ENCODE results near the gene ZFAND3.

ZFAND3 gene

DNA sequence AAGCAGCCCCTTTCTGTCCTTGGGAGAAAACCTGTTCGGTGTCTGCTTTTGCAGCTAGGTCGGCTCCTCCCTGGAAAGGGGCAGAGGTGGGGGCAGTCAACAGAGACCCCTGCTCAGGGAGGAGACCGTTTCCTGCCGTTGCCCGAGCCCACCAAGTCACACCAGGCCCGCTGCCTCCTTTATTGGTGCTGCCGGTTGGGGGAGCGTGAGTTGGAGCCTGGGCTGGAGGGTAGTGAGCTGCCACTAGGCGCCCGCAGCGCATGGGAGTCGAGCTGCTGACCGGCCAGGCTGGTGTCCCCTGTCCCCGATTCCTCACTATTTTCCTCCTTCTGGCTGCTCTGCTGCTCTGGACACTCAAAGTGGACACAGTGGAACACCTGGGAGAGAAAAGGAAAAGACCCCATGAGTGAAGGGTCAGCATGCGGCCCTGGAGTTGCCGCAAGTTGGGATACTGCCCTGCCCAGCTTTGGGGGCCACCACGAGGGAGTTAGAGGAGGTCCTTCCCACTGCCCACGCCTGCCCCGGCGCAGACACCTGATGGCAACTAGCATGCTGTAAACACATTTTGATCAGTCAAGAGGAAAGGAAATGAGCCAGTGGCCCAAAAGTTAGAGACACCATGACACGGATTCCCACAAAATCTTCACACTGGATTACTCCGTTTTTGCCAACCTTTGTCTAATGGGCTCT, 355.4 kb downstream of the ZFAND3 start:
- DNase-seq = no peak

DNA sequence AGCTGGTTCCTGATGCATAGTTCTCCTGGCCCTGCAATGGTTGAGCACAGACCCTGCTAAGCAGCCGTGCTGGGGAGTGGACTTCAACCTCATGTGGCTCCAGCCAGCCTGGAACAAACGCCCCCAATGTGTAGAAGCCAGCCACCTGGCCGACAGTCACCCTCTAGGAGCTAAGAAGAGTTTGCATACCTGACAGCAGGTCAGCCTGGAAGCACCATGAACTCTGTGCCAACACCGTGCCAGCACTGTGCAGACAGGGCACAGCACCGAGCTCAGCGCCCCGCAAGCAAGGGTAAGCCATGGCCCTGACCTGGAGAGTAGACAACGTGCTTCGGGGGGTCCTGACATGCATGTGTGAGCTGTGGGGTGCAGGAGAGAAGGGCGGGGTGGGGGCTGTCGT, 356.3 kb downstream of the ZFAND3 start:
- no peak for DNase-seq

- no peak for DNase-seq
Measured at GRCh38 chr6:38176797-38177751, 357.5 kb downstream of the ZFAND3 start.

DNA sequence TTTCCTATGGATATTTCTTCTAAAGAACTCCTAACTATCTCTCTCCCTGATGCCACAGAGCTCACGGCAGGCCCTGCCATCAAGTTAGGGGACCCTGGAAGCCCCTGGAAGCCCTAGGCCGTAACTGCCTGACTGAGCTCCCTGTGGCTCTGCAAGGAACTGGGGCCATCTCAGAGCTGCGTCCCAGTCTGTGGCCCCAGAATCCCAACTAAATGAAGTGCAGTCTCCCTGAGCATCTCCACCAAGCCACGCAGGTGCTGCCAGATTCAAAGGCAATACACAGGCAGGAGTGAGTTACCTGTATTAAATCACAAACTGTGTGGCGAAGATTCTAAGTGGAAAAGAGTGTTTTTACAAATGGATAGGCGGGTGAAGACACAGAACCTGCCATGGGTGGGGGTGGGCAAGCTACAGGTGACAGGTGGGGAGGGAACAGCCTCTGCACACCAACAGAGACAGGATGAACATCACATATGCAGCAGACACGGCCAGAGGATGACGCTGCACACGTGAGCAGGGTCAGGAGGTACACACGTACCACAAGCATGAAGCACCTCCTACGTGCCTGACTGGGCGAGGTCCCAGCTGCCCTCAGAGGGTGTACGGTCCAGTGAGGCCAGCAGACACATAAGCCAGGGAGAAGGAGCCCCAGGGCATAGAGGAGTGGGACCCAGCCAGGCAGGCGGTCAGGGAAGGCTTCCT, 358.5 kb downstream of the ZFAND3 start:
- DNase-seq = no peak

DNA sequence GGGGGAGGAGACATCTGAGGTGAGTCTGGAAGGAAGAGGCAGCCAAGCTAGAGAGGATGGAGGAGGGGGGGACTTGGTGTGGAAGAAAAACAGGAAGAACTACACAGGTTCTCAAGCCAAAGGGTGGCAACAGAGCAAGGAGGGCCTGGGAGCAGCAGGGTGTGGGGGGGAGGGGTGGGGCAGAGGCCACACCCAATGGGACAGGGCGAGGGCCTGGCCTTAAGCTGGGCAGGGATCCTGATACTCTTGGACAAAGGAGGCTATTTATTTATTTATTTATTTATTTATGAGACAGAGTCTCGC, 359.0 kb downstream of the ZFAND3 start:
- no peak for DNase-seq

DNA sequence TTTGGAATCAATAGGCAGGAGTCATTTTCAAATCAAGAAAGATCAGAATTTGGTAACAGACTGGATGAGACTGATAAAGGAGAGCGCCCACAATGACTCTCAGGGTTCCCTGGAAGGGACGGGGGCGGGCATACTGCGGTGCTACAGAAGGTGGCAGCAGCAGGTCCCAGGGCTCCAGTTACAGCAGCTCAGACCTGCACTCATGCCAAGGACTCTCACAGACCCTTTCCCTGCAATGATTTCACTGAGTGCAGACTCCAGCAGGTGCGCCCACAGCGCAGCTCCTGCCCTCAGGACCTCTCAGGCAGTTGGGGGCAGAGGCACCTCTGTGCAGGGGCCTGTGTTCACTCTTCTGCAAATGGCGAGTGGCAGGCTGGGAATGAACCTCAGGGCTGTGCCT, 359.8 kb downstream of the ZFAND3 start:
- DNase-seq = no peak

DNA sequence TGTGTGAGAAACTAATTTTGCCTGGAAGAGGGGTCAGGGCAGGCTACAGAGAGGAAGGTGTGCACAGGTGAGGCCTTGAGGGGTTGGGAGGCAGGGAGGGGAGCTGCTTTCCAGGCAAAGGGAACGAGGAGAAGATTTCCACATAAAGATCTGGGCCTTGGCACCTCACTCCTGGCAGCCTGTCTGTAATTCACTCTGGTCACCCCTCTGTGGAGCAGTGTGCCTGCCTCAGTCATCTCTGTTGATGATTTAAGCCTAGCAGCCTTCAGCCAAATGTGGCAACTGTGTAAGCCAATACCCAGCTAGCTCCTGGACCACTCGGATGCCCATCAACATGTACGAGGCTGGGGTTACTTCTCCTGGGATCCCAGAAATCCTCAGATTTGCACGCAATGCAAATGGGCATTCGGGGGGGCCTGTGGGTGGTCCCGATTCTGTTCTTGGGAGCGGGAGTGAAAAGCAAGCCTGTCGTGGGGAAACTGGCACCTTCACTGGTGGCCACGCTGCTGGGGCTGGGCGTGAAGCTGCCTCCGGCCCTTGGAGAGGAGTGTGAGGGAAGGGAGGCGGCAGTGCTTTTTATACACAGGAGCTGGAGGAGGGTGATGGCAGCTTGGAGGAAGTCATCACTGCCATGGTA, 360.4 kb downstream of the ZFAND3 start:
- no peak for DNase-seq

DNA sequence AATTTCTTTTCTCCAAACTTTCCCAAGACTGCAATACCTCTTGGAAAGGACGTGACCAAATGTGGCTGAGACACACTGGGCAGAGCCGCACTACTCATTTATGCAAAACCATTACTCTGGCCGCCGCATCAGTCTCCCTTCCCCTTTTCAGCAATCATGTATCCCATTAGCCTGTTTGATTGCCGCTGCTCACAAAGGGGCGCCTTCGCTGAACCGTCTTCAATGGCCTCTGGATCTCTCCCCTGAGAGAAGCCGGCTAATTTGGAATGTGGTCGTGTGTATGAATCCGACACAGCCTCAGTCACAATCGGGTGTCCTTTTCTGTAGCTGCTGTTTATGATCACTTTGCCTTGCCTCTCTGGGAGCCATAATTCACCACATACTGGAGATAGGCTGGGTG, 361.1 kb downstream of the ZFAND3 start:
- no peak for DNase-seq

DNA sequence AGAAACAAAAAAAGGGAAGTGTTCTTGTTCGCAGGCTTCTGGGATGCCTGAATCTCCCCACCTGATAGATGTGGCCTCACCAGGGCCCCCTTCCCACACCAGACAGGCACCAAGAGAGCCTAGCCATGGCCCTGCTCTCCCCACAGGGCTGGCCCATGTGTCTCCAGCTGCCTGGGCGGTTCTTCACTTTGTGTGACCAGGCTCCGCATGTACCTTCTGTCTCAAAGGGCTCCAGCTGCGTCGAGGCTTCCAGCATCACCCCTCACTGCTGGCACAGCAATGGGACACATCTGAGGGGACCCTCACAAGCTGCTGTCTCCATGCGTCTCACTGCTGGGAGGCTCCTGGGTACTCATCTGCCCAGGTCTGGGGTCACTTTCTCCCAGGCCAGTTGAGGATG, 362.9 kb downstream of the ZFAND3 start:
- DNase-seq = no peak

DNA sequence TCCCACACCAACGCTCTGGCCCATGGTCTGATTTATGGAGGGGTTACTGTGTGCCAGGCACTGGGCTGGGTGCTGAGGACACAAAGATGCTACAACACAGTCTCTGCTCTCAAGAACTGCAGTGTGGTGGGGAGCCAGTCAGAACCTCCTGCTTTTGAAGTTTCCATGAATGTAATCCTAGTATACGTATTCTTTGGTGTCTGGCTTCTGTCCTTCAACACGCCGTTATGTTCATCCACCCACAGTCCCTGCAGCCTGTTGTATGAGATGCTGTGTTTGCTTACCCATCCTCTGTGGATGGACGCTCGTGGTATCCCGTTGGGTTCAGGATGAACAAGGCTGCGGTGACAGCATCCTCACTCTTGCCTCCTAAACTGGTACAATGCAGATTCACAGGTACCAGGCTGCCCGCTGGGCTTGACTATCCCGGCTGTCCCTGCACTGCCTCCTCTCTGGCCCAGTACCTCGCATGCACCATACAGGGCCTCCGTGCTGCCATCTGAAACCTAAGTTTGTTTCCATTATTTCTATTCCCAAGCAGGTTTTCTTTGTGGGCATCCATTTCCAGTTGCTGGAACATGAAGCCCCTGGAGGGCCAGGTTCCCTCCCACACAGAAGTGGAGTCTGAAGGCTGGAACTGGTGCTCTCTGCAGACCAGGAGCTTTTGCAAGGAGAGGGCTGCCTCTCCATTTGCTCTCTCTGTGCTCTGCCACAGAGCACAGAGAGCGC, 364.5 kb downstream of the ZFAND3 start:
- no peak for DNase-seq

- DNase-seq = no peak
Measured at GRCh38 chr6:38184585-38185080, 365.1 kb downstream of the ZFAND3 start.

- DNase-seq = no peak
Measured at GRCh38 chr6:38185244-38185643, 365.7 kb downstream of the ZFAND3 start.

- no peak for DNase-seq
Measured at GRCh38 chr6:38185752-38186151, 366.2 kb downstream of the ZFAND3 start.

DNA sequence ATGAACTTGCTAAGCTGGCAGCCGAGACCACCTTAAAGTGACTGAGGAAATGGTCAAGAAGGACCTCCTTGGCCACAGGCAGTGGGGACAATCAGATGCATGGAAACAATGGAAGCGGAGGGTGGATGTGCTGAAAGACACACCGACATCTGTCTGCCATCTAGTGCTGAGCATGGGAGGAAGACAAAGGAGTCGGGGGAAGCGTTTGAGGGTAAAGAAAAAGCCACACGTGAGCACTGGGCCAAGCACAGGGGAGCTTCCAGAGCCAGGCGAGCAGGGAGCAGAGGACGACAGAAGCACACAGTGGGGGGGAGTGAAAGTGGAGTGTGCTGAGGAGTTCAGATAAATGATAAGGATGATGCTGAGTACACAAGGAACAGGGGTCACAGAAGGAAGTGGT, 367.8 kb downstream of the ZFAND3 start:
- no peak for DNase-seq

DNA sequence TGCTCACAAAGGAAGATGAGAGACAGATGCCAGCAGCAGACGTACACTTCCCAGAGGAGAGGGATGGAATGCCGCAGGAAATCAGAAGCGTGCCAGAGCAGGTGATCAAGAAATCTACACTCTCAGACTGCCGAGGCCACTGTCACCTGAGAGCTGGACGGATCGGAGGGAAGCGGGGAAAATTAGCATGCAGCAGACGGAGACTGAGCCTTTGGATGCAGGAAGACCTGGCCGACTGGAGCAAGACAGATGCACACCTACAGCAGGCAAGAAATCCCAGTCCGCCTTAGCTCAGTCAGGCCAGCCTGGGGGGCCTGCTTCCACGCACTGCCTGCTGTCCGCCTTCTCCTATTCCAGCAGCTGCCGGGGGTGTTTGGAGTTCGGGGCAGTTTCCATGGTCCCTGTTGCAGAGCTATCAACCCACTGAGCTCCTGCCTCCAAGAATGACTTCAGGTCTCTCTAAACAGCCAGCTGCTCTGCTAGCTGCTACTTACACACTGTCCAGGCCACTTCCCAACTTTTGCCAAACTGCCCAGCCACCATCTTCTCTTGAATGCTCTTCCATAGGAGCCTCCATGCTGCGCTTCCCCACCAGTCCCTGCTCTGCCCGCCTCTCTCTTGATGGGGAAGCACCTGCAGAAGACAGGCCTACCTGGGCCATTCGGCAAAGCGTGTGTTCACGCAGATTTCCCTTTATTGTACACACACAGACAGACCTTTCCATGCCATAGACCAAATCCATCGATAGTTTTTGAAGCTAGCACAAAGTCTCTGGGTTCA, 368.5 kb downstream of the ZFAND3 start:
- DNase-seq = no peak

- DNase-seq = no peak
Measured at GRCh38 chr6:38188677-38189335, 369.3 kb downstream of the ZFAND3 start.

DNA sequence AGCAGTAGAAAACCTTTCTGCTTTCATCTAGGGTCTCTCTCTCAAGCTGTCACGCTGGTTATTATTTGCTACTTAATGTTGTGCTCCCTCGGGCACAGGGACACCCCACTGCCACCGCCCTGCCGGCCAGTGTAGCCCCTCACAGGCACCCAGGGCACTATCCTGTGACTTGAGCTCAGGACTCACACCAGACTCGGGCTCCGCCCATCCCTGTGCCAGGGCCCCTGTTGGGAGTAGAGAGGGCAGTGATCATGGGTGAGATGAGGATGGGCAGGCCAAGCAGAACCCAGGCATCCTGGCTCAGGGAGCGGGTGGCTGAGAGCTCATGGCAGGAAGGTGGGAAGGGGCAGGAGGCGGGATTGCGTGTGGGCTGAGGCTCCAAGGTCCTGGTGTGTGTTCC, 371.9 kb downstream of the ZFAND3 start:
- no peak for DNase-seq

DNA sequence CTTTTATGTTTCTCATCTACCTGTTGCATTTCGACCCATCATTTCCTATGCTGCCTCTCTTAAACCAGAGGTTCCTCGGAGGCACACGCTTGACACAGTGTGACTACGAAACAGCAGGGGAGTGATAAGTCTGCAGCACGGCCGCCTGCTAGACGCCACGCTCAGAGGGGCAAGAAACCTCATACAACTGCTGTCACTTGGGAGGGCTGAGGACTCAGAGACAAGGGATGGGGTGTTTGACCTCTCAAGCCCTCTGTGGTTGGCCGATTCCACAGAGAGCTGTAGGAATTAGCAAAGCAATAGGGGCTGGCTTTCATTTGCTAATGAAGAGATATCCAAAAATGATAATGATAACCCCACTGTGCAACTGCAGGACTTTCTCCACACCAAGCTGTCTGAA, 372.5 kb downstream of the ZFAND3 start:
- no peak for DNase-seq

- DNase-seq = no peak
Measured at GRCh38 chr6:38192487-38192886, 373.0 kb downstream of the ZFAND3 start.

DNA sequence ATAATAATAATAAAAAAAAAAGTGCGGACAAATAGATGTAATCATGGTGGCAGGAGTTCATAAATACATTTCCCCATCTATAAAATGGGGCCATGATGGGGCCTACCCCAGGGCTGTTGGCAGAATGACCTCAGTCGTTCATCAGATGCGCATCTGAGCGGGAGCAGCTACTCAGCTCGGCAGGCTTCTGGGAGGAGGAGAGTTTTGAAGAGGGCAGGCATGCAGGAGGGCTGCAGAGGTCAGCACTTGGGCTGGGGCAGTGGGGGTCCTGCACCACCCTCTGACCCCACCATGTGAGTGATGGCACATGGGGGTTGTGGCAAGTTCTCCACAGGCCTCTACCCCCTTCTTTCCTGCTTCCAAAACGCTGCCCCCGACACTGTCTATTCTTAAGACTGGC, 373.5 kb downstream of the ZFAND3 start:
- DNase-seq = no peak

Data from CD4-positive, alpha-beta T cell treated with Interleukin-4 for 1 hour (primary cell).